Kidney (tissue), 14 donors: ENCODE results near the gene AMIGO1. TPM values are rescaled to one million over a fixed set of nuclear protein-coding genes. Genes with fewer than 3 reads are reported as not detected.
A peak's percentile ranks its signal among the peaks of the same experiment; 100 is the strongest.

Experiments used
- DNase-seq, 5 donors: peaks; one replicate each; pipeline ENCODE4 v3.0.0-alpha.2; 2013 to 2020
- FAIRE-seq: peaks from 2 replicates; lab custom pipeline; 2012; peaks lifted over from hg19 to GRCh38; lab: Jason Lieb, UNC
- H3K27ac ChIP-seq, 2 donors: one replicate each; pipeline ENCODE4 v1.7.0; 2013; ENCODE audit warnings: low read depth in 2 of 2, low read length in 2 of 2, inconsistent platforms in 1 of 2
- H3K27me3 ChIP-seq: one replicate; pipeline ENCODE4 v1.7.1; 2013; ENCODE audit warnings: low read length, inconsistent platforms; ENCODE audit not compliant: control insufficient read depth, insufficient read depth
- H3K36me3 ChIP-seq, 3 donors: one replicate each; pipeline versions ENCODE4 v1.7.0 to v1.7.1; 2013; ENCODE audit warnings: low read length in 3 of 3, control low read depth in 1 of 3, inconsistent platforms in 1 of 3; ENCODE audit not compliant: insufficient read depth in 3 of 3, control insufficient read depth in 2 of 3
- H3K4me1 ChIP-seq, 3 donors: one replicate each; pipeline versions ENCODE4 v1.7.0 to v1.7.1; 2013; ENCODE audit warnings: low read length in 3 of 3, inconsistent platforms in 1 of 3, low read depth in 1 of 3; ENCODE audit not compliant: control insufficient read depth in 2 of 3, insufficient read depth in 2 of 3
- H3K4me3 ChIP-seq, 3 donors: one replicate each; pipeline versions ENCODE4 v1.7.0 to v1.8.1; 2013; ENCODE audit warnings: low read length in 3 of 3, control low read depth in 1 of 3, inconsistent platforms in 1 of 3
- H3K9ac ChIP-seq, 3 donors: one replicate each; pipeline versions ENCODE4 v1.7.0 to v1.7.1; 2013; ENCODE audit warnings: low read length in 3 of 3, control low read depth in 1 of 3, inconsistent platforms in 1 of 3
- H3K9me3 ChIP-seq, 3 donors: one replicate each; pipeline versions ENCODE4 v1.7.0 to v1.7.1; 2013; ENCODE audit warnings: low read length in 3 of 3, control low read depth in 1 of 3, inconsistent platforms in 1 of 3; ENCODE audit not compliant: control insufficient read depth in 2 of 3, insufficient read depth in 1 of 3
- intact Hi-C: fragments of 100-400 bp; cut with DNase I; formaldehyde crosslinking; loops from one replicate; pipeline ENCODE4 v1.11.1; 2022
- polyA plus RNA-seq: library from polyadenylated mRNA; stranded (reverse); fragments of 350-450 nt; fragmentation: Illumina TruSeq; extraction: RNeasy Lipid Tissue Mini Kit (QIAGEN cat#74804); gene quantifications from one replicate; pipeline ENCODE4 v1.2.3, GENCODE V29; 2014; ENCODE audit warnings: low read depth, low replicate concordance; ENCODE audit not compliant: insufficient read depth
- total RNA-seq: library from RNA; stranded (reverse); fragmentation: NEBNext Ultra II Directional; extraction: Animal tissue kit (Norgen Biotek cat#: 25700); gene quantifications from one replicate; pipeline ENCODE4 v1.2.1, GENCODE V29; 2021
- TF ChIP-seq, protein P1 (sequence below): IDR thresholded peaks from 3 replicates; pipeline ENCODE4 v1.5.1; 2012; ENCODE audit warnings: mild to moderate bottlenecking, moderate library complexity, borderline replicate concordance; ENCODE audit not compliant: insufficient read depth; ENCODE audit errors: extremely low read depth
- donor health status: control.
- donor health status: control.
- donor health status: control.
- donor health status: control.
- donor health status: control.
- donor health status: DM: yes; HTN: yes; CAD: no.
- donor health status: Normal renal cell carcinoma (clear cell type).

AMIGO1 gene
- total and polyA plus RNA-seq, 2 donors from 2014 or later, result 5.1 to 8.5 TPM

DNA sequence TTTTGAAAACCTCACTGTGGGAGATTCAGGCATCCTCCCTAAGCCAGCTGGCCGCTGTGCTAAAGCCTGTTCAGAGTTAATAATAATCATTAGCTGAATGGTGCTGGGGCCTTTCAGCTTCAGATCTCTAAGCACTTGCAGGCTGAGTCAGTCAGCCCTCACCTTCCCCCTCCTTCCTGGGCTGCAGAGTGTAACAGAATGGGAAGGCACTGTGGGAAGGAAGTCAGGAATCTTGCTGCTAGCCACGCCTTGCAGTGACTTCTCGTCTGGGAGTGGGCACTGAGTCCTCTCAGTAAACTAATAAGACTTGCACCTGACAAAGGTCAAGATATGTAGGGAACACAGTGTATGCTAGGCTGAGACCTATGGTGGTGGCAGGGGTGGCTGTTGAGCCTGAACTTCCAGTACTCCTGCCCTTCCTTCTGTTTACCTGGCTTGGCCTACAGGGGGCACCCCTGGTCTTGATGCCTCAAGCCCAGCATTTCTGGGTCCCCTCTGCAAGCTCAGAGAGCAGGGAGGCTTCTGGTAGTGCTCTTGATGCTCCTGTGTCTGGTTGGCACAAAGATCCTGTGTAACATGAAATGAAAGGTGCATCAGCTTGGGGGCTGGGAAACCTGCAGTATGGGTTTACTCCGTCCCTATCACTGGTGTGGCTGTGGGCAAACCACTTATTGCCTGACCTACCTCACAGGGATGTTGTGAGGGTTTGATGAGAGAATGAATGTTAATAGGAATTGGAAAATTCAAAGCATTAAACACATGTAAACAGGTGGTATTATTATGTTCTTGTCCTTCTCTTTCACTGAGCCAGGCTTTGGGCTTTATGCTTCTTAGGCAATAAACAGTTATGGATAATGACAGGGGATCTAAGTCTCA, 9.6 kb downstream of the AMIGO1 start:
- intact Hi-C loops, result no loop called here
- no peak overlapping the region for H3K4me3 ChIP-seq
- no peak for FAIRE-seq
- peaks cover 0 to 17% (median 4%) of the 10 kb centered on the region in 3 donors for H3K4me1 ChIP-seq
- TF ChIP-seq, protein P1, sequence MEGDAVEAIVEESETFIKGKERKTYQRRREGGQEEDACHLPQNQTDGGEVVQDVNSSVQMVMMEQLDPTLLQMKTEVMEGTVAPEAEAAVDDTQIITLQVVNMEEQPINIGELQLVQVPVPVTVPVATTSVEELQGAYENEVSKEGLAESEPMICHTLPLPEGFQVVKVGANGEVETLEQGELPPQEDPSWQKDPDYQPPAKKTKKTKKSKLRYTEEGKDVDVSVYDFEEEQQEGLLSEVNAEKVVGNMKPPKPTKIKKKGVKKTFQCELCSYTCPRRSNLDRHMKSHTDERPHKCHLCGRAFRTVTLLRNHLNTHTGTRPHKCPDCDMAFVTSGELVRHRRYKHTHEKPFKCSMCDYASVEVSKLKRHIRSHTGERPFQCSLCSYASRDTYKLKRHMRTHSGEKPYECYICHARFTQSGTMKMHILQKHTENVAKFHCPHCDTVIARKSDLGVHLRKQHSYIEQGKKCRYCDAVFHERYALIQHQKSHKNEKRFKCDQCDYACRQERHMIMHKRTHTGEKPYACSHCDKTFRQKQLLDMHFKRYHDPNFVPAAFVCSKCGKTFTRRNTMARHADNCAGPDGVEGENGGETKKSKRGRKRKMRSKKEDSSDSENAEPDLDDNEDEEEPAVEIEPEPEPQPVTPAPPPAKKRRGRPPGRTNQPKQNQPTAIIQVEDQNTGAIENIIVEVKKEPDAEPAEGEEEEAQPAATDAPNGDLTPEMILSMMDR, result peak; percentile 32
- peak in 3 of 5 donors; percentile 41 to 62 (median 43) for DNase-seq
- H3K36me3 ChIP-seq, result peaks cover 0 to 16% (median 15%) of the 10 kb centered on the region in 3 donors
- H3K9ac ChIP-seq, result no peak overlapping the region
- H3K27me3 ChIP-seq, result no peaks in the 10 kb centered on the region
- H3K27ac ChIP-seq, result no peak overlapping the region
- H3K9me3 ChIP-seq, result no peaks in the 10 kb centered on the region

DNA sequence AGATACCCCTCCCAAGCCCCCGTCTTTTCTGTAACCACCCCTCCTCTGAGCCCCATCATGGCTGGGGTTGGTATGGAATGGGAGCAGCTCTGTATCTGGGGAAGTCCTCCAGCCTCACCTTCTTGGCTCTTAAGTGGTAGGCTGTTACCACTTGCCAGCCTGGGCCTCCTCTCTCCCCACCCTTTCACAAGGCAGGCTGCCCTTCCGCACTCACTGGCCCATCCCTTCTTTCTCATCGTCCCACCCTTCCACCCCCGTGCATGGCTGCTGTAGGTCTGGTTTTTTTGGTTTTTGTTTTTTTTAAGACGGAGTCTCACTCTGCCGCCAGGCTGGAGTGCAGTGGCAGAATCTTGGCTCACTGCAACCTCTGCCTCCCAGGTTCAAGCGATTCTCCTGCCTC, 10.4 kb downstream of the AMIGO1 start:
- H3K27me3 ChIP-seq, result no peaks in the 10 kb centered on the region
- FAIRE-seq (no peak), DNase-seq (no peak)
- H3K9ac ChIP-seq, result no peak overlapping the region
- H3K36me3 ChIP-seq, result peaks cover 0 to 16% (median 15%) of the 10 kb centered on the region in 3 donors
- H3K4me1 ChIP-seq, result peaks cover 0 to 20% (median 4%) of the 10 kb centered on the region in 3 donors
- no peaks in the 10 kb centered on the region for H3K9me3 ChIP-seq
- H3K4me3 ChIP-seq, result no peak overlapping the region
- no peak overlapping the region for H3K27ac ChIP-seq
- intact Hi-C loops, result no loop called here
- TF ChIP-seq, protein P1, result no peak

DNA sequence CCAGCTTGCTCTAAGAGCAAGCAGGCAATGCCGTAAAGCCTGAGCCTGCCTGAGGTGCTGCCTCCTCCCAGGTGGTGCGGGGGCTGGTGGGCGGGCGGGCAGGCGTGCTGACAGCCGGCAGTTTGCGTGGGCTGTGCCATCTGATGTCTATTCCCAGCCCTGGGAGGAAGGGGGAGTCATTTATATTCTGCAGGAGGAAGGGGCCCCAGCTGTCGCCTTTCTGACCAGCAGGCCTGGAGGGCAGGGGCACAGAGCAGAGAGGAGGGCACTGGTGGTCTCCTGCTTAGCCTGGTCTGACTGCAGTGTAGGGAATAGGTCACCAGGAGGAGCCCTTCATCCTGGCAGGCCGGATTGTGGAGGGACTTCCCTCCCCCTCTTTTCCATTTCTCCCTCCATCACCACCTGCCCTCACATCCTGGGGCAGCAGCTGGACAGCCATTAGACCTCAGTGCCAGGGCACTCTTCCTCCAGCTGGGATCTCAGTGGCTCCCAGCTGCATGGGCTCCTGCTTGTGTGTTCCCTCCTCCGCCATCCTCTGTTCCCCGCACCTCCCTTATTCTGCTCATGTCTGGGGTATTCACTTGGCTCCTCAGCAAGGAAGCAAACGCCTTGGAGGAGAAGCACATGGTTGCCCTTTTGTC, 11.2 kb downstream of the AMIGO1 start:
- Histone ChIP-seq H3K9ac (no peak overlapping the region), H3K27ac (no peak overlapping the region), H3K4me1 (peaks cover 0 to 25% (median 8%) of the 10 kb centered on the region in 3 donors), H3K4me3 (no peak overlapping the region), H3K27me3 (no peaks in the 10 kb centered on the region), H3K36me3 (peaks cover 0 to 16% (median 15%) of the 10 kb centered on the region in 3 donors), H3K9me3 (no peaks in the 10 kb centered on the region)
- FAIRE-seq, result no peak
- DNase-seq, result peak in 4 of 5 donors; percentile 92 to 94 (median 92)
- TF ChIP-seq, protein P1, result peak; percentile 27
- intact Hi-C loops, result no loop called here
